ENCODE data around the gene BIN1.

- TF ChIP-seq CTCF (IDR thresholded peaks at IDR 0.05) (no peak), POLR2AphosphoS5 (IDR thresholded peaks at IDR 0.05) (no peak)
These were observed 13.9 kb downstream of the BIN1 start for GRCh38 chr2:127092901-127093516.

Measured in gastroesophageal sphincter (tissue), 3 donors.